Measurements from ENCODE around the gene HHIPL1.

Gene HHIPL1

GRCh38 chr14:99718811-99719192, 73.9 kb downstream of the HHIPL1 start:
- H3K9me2 ChIP-seq (replicated peaks; ENCODE audit: insufficient read depth, low read length) = no peaks in the 10 kb centered on the region
- H3K27ac ChIP-seq (ENCODE audit: low read depth, low read length) = no peak overlapping the region
- no peaks in the 10 kb centered on the region for H3F3A ChIP-seq (ENCODE audit: insufficient read depth)
- no peaks in the 10 kb centered on the region for H4K20me1 ChIP-seq (ENCODE audit: low read depth, low read length)
- no peak overlapping the region for H3K4me2 ChIP-seq (ENCODE audit: low read depth, low read length, poor library complexity, severe bottlenecking)
- H3K36me3 ChIP-seq (ENCODE audit: low read length) = no peaks in the 10 kb centered on the region
- H2AFZ ChIP-seq (ENCODE audit: low read depth, low read length, severe bottlenecking) = no peak overlapping the region
- H3K27me3 ChIP-seq (ENCODE audit: low read length) = no peaks in the 10 kb centered on the region
- no peak overlapping the region for H3K9ac ChIP-seq (ENCODE audit: low read length)
- no peak for TF ChIP-seq EZH2phosphoT487 (conservative IDR thresholded peaks at IDR 0.05; ENCODE audit: low read length)
- no peak overlapping the region for H3K4me3 ChIP-seq (ENCODE audit: insufficient read depth, low read length, poor library complexity, severe bottlenecking)
- H3K79me2 ChIP-seq (ENCODE audit: insufficient read depth, low read length) = no peaks in the 10 kb centered on the region
- no peaks in the 10 kb centered on the region for H3K9me3 ChIP-seq (ENCODE audit: insufficient read depth, low read length)

- Histone ChIP-seq H3K79me2 (ENCODE audit: insufficient read depth, low read length) (no peaks in the 10 kb centered on the region), H3F3A (ENCODE audit: insufficient read depth) (no peaks in the 10 kb centered on the region), H3K9me2 (replicated peaks; ENCODE audit: insufficient read depth, low read length) (no peaks in the 10 kb centered on the region), H2AFZ (ENCODE audit: low read depth, low read length, severe bottlenecking) (no peak overlapping the region), H3K4me3 (ENCODE audit: insufficient read depth, low read length, poor library complexity, severe bottlenecking) (no peak overlapping the region), H3K9ac (ENCODE audit: low read length) (no peak overlapping the region), H3K4me2 (ENCODE audit: low read depth, low read length, poor library complexity, severe bottlenecking) (no peak overlapping the region), H3K36me3 (ENCODE audit: low read length) (no peaks in the 10 kb centered on the region), H4K20me1 (ENCODE audit: low read depth, low read length) (no peaks in the 10 kb centered on the region), H3K27me3 (ENCODE audit: low read length) (no peaks in the 10 kb centered on the region), H3K27ac (ENCODE audit: low read depth, low read length) (no peak overlapping the region), H3K9me3 (ENCODE audit: insufficient read depth, low read length) (no peaks in the 10 kb centered on the region)
- no peak for TF ChIP-seq EZH2phosphoT487 (conservative IDR thresholded peaks at IDR 0.05; ENCODE audit: low read length)
- TF ChIP-seq CTCF (IDR thresholded peaks at IDR 0.05; ENCODE audit: insufficient read depth, low read length, poor library complexity, severe bottlenecking) = no peak
Observed at GRCh38 chr14:99720941-99721791, 76.2 kb downstream of the HHIPL1 start.

GRCh38 chr14:99721792-99722516, 77.0 kb downstream of the HHIPL1 start:
- Histone ChIP-seq H3K9me2 (replicated peaks; ENCODE audit: insufficient read depth, low read length) (no peaks in the 10 kb centered on the region), H3F3A (ENCODE audit: insufficient read depth) (no peaks in the 10 kb centered on the region), H3K27ac (ENCODE audit: low read depth, low read length) (no peak overlapping the region), H3K79me2 (ENCODE audit: insufficient read depth, low read length) (no peaks in the 10 kb centered on the region), H3K4me2 (ENCODE audit: low read depth, low read length, poor library complexity, severe bottlenecking) (no peak overlapping the region), H3K4me3 (ENCODE audit: insufficient read depth, low read length, poor library complexity, severe bottlenecking) (no peak overlapping the region), H2AFZ (ENCODE audit: low read depth, low read length, severe bottlenecking) (no peak overlapping the region), H3K27me3 (ENCODE audit: low read length) (no peaks in the 10 kb centered on the region), H3K9ac (ENCODE audit: low read length) (no peak overlapping the region), H3K36me3 (ENCODE audit: low read length) (no peaks in the 10 kb centered on the region), H4K20me1 (ENCODE audit: low read depth, low read length) (no peaks in the 10 kb centered on the region), H3K9me3 (ENCODE audit: insufficient read depth, low read length) (no peaks in the 10 kb centered on the region)
- TF ChIP-seq CTCF (IDR thresholded peaks at IDR 0.05; ENCODE audit: insufficient read depth, low read length, poor library complexity, severe bottlenecking) (no peak), EZH2phosphoT487 (conservative IDR thresholded peaks at IDR 0.05; ENCODE audit: low read length) (no peak)

- Histone ChIP-seq H3K4me2 (ENCODE audit: low read depth, low read length, poor library complexity, severe bottlenecking) (no peak overlapping the region), H2AFZ (ENCODE audit: low read depth, low read length, severe bottlenecking) (no peak overlapping the region), H3K9me2 (replicated peaks; ENCODE audit: insufficient read depth, low read length) (no peaks in the 10 kb centered on the region), H3K9me3 (ENCODE audit: insufficient read depth, low read length) (no peaks in the 10 kb centered on the region), H3K27me3 (ENCODE audit: low read length) (no peaks in the 10 kb centered on the region), H3K4me3 (ENCODE audit: insufficient read depth, low read length, poor library complexity, severe bottlenecking) (no peak overlapping the region), H3K27ac (ENCODE audit: low read depth, low read length) (no peak overlapping the region), H3F3A (ENCODE audit: insufficient read depth) (no peaks in the 10 kb centered on the region), H3K9ac (ENCODE audit: low read length) (no peak overlapping the region), H3K79me2 (ENCODE audit: insufficient read depth, low read length) (no peaks in the 10 kb centered on the region), H3K36me3 (ENCODE audit: low read length) (no peaks in the 10 kb centered on the region), H4K20me1 (ENCODE audit: low read depth, low read length) (no peaks in the 10 kb centered on the region)
- TF ChIP-seq CTCF (IDR thresholded peaks at IDR 0.05; ENCODE audit: insufficient read depth, low read length, poor library complexity, severe bottlenecking) (no peak), EZH2phosphoT487 (conservative IDR thresholded peaks at IDR 0.05; ENCODE audit: low read length) (no peak)
Observed at GRCh38 chr14:99722741-99723140, 77.8 kb downstream of the HHIPL1 start.
